ENCODE measurements around the gene CSN3. TPM values are rescaled to one million over a fixed set of nuclear protein-coding genes. Genes with fewer than 3 reads are reported as not detected.
"Not testable (repeated sequence)": the region's sequence is repeated elsewhere in the genome, so short reads cannot be mapped to it uniquely, and the experiment has no call there.

Gene CSN3
- polyA plus RNA-seq = not detected in 2 replicates
- polyA minus RNA-seq = not detected in 2 replicates

- not testable (repeated sequence) for H3K4me2 ChIP-seq (ENCODE audit: low read length); H3K79me2 ChIP-seq (replicated peaks; ENCODE audit: insufficient read depth, low read length); H3K36me3 ChIP-seq (ENCODE audit: insufficient read depth, low read length)
Measured at GRCh38 chr4:70242297-70242696, at the start of gene CSN3. Gene CSN3, plus strand, starts transcription at chr4:70242597. Its CDS starts 2,223 bp downstream, at chr4:70244820.

GRCh38 chr4:70192895-70193294 is 49.5 kb upstream of the CSN3 start:
- Histone ChIP-seq H4K20me1 (ENCODE audit: insufficient read depth) (no peaks in the 10 kb centered on the region), H2AFZ (ENCODE audit: low read depth, low read length) (no peak overlapping the region), H3K27me3 (ENCODE audit: insufficient read depth, low read depth, low read length) (no peaks in the 10 kb centered on the region), H3K9me2 (ENCODE audit: insufficient read depth, low read length) (no peaks in the 10 kb centered on the region), H3K4me2 (ENCODE audit: low read length) (no peak overlapping the region), H3K36me3 (ENCODE audit: insufficient read depth, low read length) (no peaks in the 10 kb centered on the region), H3K79me2 (replicated peaks; ENCODE audit: insufficient read depth, low read length) (no peaks in the 10 kb centered on the region), H3K4me3 (ENCODE audit: low read length) (no peak overlapping the region), H3F3A (ENCODE audit: insufficient read depth, low read length, poor library complexity, severe bottlenecking) (no peaks in the 10 kb centered on the region), H3K9me3 (ENCODE audit: low read length) (no peaks in the 10 kb centered on the region), H3K27ac (ENCODE audit: low read length) (no peak overlapping the region), H3K9ac (ENCODE audit: low read length) (no peak overlapping the region)
- TF ChIP-seq MXI1 (conservative IDR thresholded peaks at IDR 0.05; ENCODE audit: poor library complexity, severe bottlenecking) (no peak), EP300 (conservative IDR thresholded peaks at IDR 0.05; ENCODE audit: poor library complexity, severe bottlenecking) (no peak), SMC3 (conservative IDR thresholded peaks at IDR 0.05; ENCODE audit: poor library complexity) (no peak), TAF1 (IDR thresholded peaks at IDR 0.05; ENCODE audit: low read depth) (no peak), REST (IDR thresholded peaks at IDR 0.05; ENCODE audit: borderline replicate concordance) (no peak), RAD21 (conservative IDR thresholded peaks at IDR 0.05) (no peak), CTCF (IDR thresholded peaks at IDR 0.05; ENCODE audit: poor library complexity, severe bottlenecking) (no peak), EZH2 (IDR thresholded peaks at IDR 0.05; ENCODE audit: borderline replicate concordance, insufficient read depth, low read length, poor library complexity, severe bottlenecking) (no peak), POLR2AphosphoS5 (IDR thresholded peaks at IDR 0.05) (no peak)

More at GRCh38 chr4:70242297-70242696, at the start of gene CSN3:
- H3K9ac ChIP-seq (ENCODE audit: low read length); H3K9me2 ChIP-seq (ENCODE audit: insufficient read depth, low read length); H3F3A ChIP-seq (ENCODE audit: insufficient read depth, low read length, poor library complexity, severe bottlenecking); H2AFZ ChIP-seq (ENCODE audit: low read depth, low read length); H3K4me3 ChIP-seq (ENCODE audit: low read length); H4K20me1 ChIP-seq (ENCODE audit: insufficient read depth); H3K27me3 ChIP-seq (ENCODE audit: insufficient read depth, low read depth, low read length); H3K27ac ChIP-seq (ENCODE audit: low read length); H3K9me3 ChIP-seq (ENCODE audit: low read length): not testable (repeated sequence)

- Histone ChIP-seq H3K9ac (ENCODE audit: low read length) (no peak within 1 kb of the TSS), H3K9me2 (ENCODE audit: insufficient read depth, low read length) (no peaks in the 10 kb centered on the region), H3K27me3 (ENCODE audit: insufficient read depth, low read depth, low read length) (no peaks in the 10 kb centered on the region), H3K4me2 (ENCODE audit: low read length) (no peak within 1 kb of the TSS), H3K79me2 (replicated peaks; ENCODE audit: insufficient read depth, low read length) (no peaks in the 10 kb centered on the region), H4K20me1 (ENCODE audit: insufficient read depth) (no peaks in the 10 kb centered on the region), H3K27ac (ENCODE audit: low read length) (no peak within 1 kb of the TSS), H3K4me3 (ENCODE audit: low read length) (no peak within 1 kb of the TSS), H3K9me3 (ENCODE audit: low read length) (no peaks in the 10 kb centered on the region), H3K36me3 (ENCODE audit: insufficient read depth, low read length) (no peaks in the 10 kb centered on the region), H2AFZ (ENCODE audit: low read depth, low read length) (no peak within 1 kb of the TSS), H3F3A (ENCODE audit: insufficient read depth, low read length, poor library complexity, severe bottlenecking) (no peaks in the 10 kb centered on the region)
- no peak for TF ChIP-seq MXI1 (conservative IDR thresholded peaks at IDR 0.05; ENCODE audit: poor library complexity, severe bottlenecking)
- TF ChIP-seq EZH2 (IDR thresholded peaks at IDR 0.05; ENCODE audit: borderline replicate concordance, insufficient read depth, low read length, poor library complexity, severe bottlenecking) = no peak
- no peak for TF ChIP-seq RAD21 (conservative IDR thresholded peaks at IDR 0.05)
- TF ChIP-seq SMC3 (conservative IDR thresholded peaks at IDR 0.05; ENCODE audit: poor library complexity) = no peak
- no peak for TF ChIP-seq EP300 (conservative IDR thresholded peaks at IDR 0.05; ENCODE audit: poor library complexity, severe bottlenecking)
- no peak for TF ChIP-seq CTCF (IDR thresholded peaks at IDR 0.05; ENCODE audit: poor library complexity, severe bottlenecking)
- TF ChIP-seq POLR2AphosphoS5 (IDR thresholded peaks at IDR 0.05) = no peak
- TF ChIP-seq REST (IDR thresholded peaks at IDR 0.05; ENCODE audit: borderline replicate concordance) = no peak
- no peak for TF ChIP-seq TAF1 (IDR thresholded peaks at IDR 0.05; ENCODE audit: low read depth)
Measured at GRCh38 chr4:70195425-70195824, 47.0 kb upstream of the CSN3 start, which contains the start of gene ODAM. Gene ODAM, plus strand, starts transcription at chr4:70195725. Its CDS starts 819 bp downstream, at chr4:70196544.
